ENCODE measurements around the gene CLPSL2.
A peak's percentile ranks its signal among the peaks of the same experiment; 100 is the strongest.

CLPSL2 gene

DNA sequence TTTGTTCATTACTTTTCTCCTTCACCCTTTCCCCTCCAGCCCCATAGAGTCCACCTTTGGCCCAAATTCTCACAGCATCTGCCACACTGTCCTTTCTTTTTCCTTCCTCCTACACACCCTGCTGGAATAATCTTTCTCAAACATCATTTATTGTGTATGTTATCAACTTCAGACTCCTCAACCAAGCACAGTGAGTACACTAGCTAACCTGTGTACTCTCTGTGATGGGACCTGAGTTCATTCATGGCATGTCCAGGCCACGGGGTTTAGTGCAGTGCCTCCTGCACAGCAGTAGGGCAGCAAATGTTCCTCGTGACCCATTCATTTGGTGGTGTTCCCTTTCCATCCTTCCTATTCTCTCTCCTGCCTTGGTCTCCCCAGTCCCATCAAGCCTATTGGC, 46.7 kb upstream of the CLPSL2 start:
- Histone ChIP-seq H3K27ac (replicated peaks) (peak overlapping the region; percentile 80), H3K4me3 (replicated peaks; ENCODE audit: insufficient read depth, low read length) (no peak overlapping the region), H3K27me3 (ENCODE audit: insufficient read depth, poor library complexity, severe bottlenecking) (no peaks in the 10 kb centered on the region)
- TF ChIP-seq, protein P1, sequence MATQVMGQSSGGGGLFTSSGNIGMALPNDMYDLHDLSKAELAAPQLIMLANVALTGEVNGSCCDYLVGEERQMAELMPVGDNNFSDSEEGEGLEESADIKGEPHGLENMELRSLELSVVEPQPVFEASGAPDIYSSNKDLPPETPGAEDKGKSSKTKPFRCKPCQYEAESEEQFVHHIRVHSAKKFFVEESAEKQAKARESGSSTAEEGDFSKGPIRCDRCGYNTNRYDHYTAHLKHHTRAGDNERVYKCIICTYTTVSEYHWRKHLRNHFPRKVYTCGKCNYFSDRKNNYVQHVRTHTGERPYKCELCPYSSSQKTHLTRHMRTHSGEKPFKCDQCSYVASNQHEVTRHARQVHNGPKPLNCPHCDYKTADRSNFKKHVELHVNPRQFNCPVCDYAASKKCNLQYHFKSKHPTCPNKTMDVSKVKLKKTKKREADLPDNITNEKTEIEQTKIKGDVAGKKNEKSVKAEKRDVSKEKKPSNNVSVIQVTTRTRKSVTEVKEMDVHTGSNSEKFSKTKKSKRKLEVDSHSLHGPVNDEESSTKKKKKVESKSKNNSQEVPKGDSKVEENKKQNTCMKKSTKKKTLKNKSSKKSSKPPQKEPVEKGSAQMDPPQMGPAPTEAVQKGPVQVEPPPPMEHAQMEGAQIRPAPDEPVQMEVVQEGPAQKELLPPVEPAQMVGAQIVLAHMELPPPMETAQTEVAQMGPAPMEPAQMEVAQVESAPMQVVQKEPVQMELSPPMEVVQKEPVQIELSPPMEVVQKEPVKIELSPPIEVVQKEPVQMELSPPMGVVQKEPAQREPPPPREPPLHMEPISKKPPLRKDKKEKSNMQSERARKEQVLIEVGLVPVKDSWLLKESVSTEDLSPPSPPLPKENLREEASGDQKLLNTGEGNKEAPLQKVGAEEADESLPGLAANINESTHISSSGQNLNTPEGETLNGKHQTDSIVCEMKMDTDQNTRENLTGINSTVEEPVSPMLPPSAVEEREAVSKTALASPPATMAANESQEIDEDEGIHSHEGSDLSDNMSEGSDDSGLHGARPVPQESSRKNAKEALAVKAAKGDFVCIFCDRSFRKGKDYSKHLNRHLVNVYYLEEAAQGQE (IDR thresholded peaks at IDR 0.05; ENCODE audit: insufficient replicate concordance, low read depth): no peak
- no peak for TF ChIP-seq POLR2AphosphoS5 (IDR thresholded peaks at IDR 0.05; ENCODE audit: low read depth)
- no peak for DNase-seq (ENCODE audit: low read depth in 1 of 2, low spot score in 1 of 2)

GRCh38 chr6:35730745-35731413, 45.5 kb upstream of the CLPSL2 start:
- H3K27ac ChIP-seq (replicated peaks): peak overlapping the region; percentile 80
- H3K4me3 ChIP-seq (replicated peaks; ENCODE audit: insufficient read depth, low read length): peak overlapping the region; percentile 72; the same call in 1 of the 2 replicates

DNA sequence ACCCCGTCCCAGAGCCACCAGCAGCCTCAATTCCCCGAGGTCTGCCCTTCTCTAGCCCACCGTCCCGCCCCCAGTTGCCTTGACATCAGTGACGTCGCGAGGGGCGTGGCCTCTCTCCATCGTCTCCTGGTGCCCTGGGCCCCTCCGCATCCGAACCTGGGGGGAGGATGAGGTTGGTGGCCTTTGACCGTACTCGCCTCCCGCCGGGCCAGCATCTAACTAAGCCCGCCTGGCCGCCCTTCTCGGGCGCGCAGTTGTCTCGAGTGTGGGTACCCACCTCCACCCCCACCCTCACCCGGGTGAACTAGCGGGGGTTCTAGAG, 45.0 kb upstream of the CLPSL2 start:
- Histone ChIP-seq H3K27me3 (ENCODE audit: insufficient read depth, poor library complexity, severe bottlenecking) (no peaks in the 10 kb centered on the region), H3K4me3 (replicated peaks; ENCODE audit: insufficient read depth, low read length) (peak overlapping the region; percentile 72), H3K27ac (replicated peaks) (peak overlapping the region; percentile 80)
- peak; percentile 78 to 89 for DNase-seq (ENCODE audit: low read depth in 1 of 2, low spot score in 1 of 2)
- no peak for TF ChIP-seq POLR2AphosphoS5 (IDR thresholded peaks at IDR 0.05; ENCODE audit: low read depth)
- TF ChIP-seq SPI1 (IDR thresholded peaks at IDR 0.05; ENCODE audit: borderline replicate concordance, low read depth): no peak
- TF ChIP-seq, protein P1 (IDR thresholded peaks at IDR 0.05; ENCODE audit: insufficient replicate concordance, low read depth): no peak
- TF ChIP-seq GABPA (IDR thresholded peaks at IDR 0.05; ENCODE audit: low read depth): no peak
- TF ChIP-seq, protein P2, sequence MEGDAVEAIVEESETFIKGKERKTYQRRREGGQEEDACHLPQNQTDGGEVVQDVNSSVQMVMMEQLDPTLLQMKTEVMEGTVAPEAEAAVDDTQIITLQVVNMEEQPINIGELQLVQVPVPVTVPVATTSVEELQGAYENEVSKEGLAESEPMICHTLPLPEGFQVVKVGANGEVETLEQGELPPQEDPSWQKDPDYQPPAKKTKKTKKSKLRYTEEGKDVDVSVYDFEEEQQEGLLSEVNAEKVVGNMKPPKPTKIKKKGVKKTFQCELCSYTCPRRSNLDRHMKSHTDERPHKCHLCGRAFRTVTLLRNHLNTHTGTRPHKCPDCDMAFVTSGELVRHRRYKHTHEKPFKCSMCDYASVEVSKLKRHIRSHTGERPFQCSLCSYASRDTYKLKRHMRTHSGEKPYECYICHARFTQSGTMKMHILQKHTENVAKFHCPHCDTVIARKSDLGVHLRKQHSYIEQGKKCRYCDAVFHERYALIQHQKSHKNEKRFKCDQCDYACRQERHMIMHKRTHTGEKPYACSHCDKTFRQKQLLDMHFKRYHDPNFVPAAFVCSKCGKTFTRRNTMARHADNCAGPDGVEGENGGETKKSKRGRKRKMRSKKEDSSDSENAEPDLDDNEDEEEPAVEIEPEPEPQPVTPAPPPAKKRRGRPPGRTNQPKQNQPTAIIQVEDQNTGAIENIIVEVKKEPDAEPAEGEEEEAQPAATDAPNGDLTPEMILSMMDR (IDR thresholded peaks at IDR 0.05; ENCODE audit: insufficient read depth, low read length): no peak

More at GRCh38 chr6:35730745-35731413, 45.5 kb upstream of the CLPSL2 start:
- no peaks in the 10 kb centered on the region for H3K27me3 ChIP-seq (ENCODE audit: insufficient read depth, poor library complexity, severe bottlenecking)
- TF ChIP-seq POLR2AphosphoS5 (IDR thresholded peaks at IDR 0.05; ENCODE audit: low read depth) (no peak), GABPA (IDR thresholded peaks at IDR 0.05; ENCODE audit: low read depth) (no peak)
- no peak for DNase-seq (ENCODE audit: low read depth in 1 of 2, low spot score in 1 of 2)

DNA sequence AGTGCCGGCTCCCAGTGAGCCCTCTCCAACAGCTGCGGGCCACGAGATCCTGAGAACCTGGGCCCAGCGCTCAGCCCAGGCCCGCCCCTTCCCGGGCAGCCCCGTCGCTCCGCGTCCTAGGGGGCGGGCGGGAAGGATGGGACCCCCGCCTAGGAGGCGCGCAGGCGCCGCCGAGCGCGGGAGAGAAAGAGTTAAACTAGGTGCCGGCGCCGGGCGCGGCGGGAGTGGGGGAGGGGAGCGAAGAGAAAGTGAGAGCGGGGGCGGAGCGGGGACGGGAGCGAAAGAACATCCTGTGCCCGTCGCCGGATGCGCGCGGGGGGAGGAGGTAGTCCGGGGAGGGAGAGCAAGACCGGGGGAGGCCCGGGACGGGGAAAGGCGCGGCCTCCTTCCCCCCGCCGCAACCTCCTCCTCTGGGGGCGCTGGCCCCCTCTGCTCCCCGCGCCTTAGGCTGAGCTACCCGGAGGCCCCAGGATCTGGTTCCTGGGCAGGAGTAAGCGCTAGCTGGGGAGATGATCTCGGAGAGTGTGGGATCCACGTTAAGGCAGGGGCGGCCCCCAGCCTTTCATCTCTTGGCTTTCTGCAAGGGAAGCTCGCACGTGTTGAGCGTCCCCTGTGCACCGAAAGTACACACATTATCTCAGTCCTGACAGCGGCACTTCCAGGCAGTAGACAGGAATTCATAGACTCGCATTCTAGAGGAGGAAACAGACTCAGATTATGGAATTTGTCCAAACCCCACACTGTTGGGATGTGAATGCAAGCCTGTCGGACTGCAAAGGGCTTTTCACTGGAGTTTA, 44.5 kb upstream of the CLPSL2 start:
- H3K27me3 ChIP-seq (ENCODE audit: insufficient read depth, poor library complexity, severe bottlenecking): no peaks in the 10 kb centered on the region
- DNase-seq (ENCODE audit: low read depth in 1 of 2, low spot score in 1 of 2): peak; percentile 85 to 92
- H3K27ac ChIP-seq (replicated peaks): peak overlapping the region; percentile 80
- H3K4me3 ChIP-seq (replicated peaks; ENCODE audit: insufficient read depth, low read length): peak overlapping the region; percentile 72
- no peak for TF ChIP-seq SPI1 (IDR thresholded peaks at IDR 0.05; ENCODE audit: borderline replicate concordance, low read depth)
- TF ChIP-seq, protein P1 (IDR thresholded peaks at IDR 0.05; ENCODE audit: insufficient replicate concordance, low read depth): no peak
- peak; percentile 63 for TF ChIP-seq GABPA (IDR thresholded peaks at IDR 0.05; ENCODE audit: low read depth)
- TF ChIP-seq POLR2AphosphoS5 (IDR thresholded peaks at IDR 0.05; ENCODE audit: low read depth): peak; percentile 38; the same call in 1 of the 2 replicates
- TF ChIP-seq, protein P2 (IDR thresholded peaks at IDR 0.05; ENCODE audit: insufficient read depth, low read length): no peak

All from HL-60 (cell line).